NCI-H2029 treated with DMSO at 0.1 percent for 48 hours (cell line): Measurements from ENCODE around the gene C3AR1.
A peak's percentile ranks its signal among the peaks of the same experiment; 100 is the strongest.
"Not testable (repeated sequence)": the region's sequence is repeated elsewhere in the genome, so short reads cannot be mapped to it uniquely, and the experiment has no call there.

ENCODE experiments used
- DNase-seq: peaks from one replicate; lab custom pipeline; 2025; lab: John Stamatoyannopoulos, UW

The C3AR1 gene

DNA sequence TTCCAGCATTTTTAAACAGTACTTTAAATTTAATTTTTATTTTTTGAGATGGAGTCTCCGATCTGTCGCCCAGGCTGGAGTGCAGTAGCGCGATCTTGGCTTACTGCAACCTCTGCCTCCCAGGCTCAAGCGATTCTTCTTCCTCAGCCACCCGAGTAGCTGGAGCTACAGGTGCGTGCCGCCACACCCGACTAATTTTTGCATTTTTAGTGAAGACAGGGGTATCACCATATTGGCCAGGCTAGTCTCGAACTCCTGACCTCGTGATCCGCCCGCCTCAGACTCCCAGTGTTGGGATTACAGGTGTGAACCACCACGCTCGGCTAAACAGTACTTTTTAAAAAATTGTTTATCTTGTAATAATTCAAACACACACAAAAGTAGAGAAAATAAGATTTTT, 37.9 kb downstream of the C3AR1 start:
- no peak for DNase-seq

DNA sequence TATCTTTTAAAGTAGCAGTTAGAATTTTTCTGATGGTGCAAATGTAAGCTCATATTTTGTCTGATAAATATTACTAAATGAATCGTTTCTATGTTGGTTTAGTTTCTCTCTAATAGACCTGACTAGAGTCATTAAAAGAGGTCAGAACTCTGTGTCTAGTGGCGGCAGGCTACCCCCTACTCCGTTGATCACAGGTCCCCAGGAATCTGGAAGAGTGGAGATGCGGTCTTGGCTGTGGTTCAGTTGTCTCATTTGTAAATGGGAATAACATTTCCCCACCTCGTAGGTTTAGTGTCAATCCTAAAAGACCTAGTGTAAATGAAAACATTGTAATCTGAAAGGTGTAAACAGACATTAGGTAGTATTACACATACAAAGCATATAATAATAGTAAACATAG, 38.3 kb downstream of the C3AR1 start:
- no peak for DNase-seq

DNA sequence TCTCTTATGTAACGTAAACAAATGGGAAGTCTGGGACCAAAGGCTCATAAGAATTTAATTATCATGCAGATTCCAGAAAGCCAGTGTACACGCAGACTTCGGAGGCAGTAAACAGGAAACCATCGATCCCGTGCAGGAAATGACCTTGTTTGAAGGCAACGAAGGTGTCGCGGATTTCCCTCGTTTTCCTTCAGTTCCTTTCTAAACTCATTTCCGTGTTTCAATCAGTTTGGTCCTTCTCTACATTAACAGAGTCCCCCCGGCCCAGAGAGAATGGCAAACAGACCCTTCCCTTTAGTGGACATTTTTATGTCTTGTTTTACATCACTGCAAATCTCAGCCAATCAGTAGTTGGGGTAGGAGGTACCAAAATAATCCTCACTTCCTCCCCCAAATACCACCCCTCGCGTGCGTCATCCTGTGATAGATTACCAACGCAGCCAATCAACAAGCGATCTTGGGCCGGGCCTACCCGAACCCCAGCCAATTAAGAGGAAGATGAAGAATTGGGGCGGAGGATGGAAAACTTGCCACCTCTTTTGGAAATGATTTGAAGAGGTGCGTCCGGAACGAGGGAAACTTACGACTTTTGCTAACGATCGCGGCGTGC, 39.8 kb downstream of the C3AR1 start:
- DNase-seq, result peak; percentile 96

DNA sequence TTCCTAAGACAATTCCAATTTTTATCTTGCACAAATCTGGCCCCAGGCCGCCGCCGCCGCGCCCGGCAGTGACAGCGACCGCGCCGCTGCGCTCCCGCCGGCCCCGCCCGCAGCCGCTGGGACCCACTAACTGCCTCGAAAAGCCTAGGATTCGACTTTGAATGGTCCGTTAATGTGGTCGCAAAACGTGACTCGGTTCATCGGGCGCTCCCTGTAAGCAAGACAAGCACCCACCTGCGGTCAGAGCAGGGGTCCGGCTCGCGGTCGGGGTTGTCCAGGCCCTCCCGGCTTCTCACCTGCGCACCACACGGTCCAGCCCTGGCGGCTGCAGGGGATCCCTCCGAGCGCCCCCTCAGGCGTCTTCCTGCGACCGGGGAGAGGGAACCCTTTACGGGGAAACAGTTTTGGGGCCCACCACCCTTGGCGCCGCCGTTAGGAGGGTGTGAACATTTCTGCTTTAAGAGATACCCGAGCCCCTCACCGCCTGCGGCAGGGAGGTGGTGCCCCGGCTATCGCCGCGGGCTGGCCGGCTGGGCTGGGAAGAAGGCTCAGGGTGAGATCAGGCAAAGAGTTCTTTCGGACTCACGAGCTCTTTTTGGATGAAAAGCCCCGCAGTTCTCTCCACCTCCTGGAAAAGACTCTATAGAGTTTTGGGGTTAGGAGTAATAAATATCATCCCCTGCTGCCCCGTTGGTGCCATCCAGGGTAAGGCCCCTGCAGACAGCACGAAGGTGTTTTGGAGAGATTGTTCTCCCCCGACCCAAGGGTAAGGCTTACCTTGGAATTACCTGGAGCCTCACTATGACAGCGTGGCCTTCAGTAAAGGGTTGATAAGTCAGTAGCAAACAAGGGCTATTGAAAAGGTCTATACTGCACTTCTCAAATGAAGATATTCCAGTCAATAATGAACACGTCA, 47.2 kb downstream of the C3AR1 start:
- DNase-seq, result no peak

DNA sequence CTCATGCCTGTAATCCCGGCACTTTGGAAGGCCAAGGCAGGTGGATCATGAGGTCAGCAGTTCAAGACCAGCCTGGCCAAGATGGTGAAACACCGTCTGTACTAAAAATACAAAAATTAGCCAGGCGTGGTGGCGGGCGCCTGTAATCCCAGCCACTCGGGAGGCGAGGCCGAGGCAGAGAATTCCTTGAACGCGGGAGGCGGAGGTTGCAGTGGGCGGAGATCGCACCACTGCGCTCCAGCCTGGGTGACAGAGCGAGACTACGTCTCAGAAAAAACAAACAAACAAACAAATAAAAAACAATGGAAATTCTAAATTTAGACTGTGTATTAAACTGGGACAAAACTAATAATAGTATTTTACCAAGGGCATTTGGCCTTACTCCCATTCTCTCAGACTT, 47.9 kb downstream of the C3AR1 start:
- DNase-seq, result not testable (repeated sequence)

DNA sequence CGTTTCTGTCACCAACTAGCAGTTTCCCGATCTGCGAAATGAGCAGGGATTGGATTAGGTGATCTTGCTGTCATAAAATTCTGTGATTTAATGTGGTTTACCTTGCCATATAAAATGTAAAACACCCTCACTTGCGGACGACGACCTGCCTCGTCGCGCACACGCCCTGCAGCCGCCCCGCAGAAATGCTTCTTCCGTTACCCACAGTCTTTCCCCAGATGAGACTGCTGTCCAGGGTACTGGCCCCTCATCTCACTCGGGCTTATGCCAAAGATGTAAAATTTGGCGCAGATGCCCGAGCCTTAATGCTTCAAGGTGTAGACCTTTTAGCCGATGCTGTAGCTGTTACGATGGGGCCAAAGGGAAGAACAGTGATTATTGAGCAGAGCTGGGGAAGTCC, 51.3 kb downstream of the C3AR1 start:
- DNase-seq, result no peak

DNA sequence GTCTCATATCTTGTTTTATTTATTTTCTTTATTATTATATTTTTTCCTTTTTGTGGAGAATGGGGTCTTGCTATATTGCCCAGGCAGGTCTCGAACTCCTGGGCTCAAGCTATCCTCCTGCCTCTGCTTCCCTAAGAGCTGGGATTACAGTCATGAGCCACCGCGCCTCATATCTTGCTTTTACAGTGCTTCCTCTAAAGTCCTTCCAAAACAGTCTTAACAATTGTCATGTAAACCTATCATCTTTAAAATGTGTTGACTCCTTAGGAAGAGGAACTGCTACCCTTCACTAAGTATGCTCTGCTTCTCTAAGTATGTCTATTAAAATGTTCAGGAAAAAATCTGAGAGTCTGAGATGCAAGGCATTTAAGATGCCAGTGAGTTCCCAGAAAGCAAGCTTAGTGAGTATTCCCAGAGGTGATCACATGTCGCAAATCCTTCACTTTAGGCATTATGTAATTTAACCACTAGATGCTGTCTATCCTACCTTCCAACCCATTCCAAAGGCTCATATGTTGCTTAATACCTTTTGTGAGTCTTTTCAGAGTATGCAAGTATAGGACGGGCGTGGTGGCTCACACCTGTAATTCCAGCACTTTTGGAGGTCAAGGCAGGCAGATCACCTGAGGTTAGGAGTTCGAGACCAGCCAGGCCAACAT, 53.4 kb downstream of the C3AR1 start:
- DNase-seq, result no peak

DNA sequence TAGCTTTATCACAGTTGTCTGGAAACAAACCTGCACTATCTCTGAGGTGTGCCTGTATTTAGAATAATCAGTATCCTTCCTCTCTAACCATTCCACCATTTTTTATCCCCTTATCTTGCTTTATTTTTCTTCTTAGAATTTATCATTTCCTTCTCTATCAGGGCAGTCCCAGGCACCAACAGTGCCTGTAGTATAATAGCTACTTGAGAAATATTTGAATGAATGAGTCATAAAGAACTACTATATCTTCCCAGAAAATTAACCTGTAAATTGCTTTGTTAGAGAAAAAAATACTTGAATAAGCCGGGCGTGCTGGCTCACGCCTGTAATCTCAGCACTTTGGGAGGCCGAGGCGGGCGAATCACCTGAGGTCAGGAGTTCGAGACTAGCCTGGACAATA, 54.8 kb downstream of the C3AR1 start:
- DNase-seq, result no peak
